AG09319 (cell line): Measurements from ENCODE around the gene SALL1.

ENCODE experiments used
- DNase-seq: peaks from one replicate; pipeline ENCODE4 v3.0.0-alpha.2; 2010; ENCODE audit warnings: low read depth; ENCODE audit errors: extremely low read depth
- CTCF ChIP-seq: IDR thresholded peaks from 2 replicates; pipeline ENCODE4 v1.5.1; 2011; ENCODE audit warnings: low read depth, mild to moderate bottlenecking, inconsistent platforms, low read length, moderate library complexity

SALL1 gene

GRCh38 chr16:51180719-51181502 lies 29.8 kb upstream of the SALL1 start:
- TF ChIP-seq CTCF: no peak
- DNase-seq: no peak

- no peak for TF ChIP-seq CTCF
- no peak for DNase-seq
These were observed 24.0 kb upstream of the SALL1 start for GRCh38 chr16:51175081-51175480.

- TF ChIP-seq CTCF: no peak
- no peak for DNase-seq
These were observed 21.3 kb upstream of the SALL1 start for GRCh38 chr16:51172368-51172767.

GRCh38 chr16:51168755-51169154 lies 17.7 kb upstream of the SALL1 start:
- no peak for DNase-seq
- no peak for TF ChIP-seq CTCF

GRCh38 chr16:51167170-51167895 lies 16.3 kb upstream of the SALL1 start:
- DNase-seq: no peak

GRCh38 chr16:51166541-51166940 lies 15.5 kb upstream of the SALL1 start:
- TF ChIP-seq CTCF: no peak
- DNase-seq: no peak

More at GRCh38 chr16:51167170-51167895, 16.3 kb upstream of the SALL1 start:
- TF ChIP-seq CTCF: no peak

- DNase-seq: no peak
- TF ChIP-seq CTCF: no peak
These were observed 15.0 kb upstream of the SALL1 start for GRCh38 chr16:51166091-51166490.
